ENCODE results near the gene KDM7A.
"Not testable (repeated sequence)": the region's sequence is repeated elsewhere in the genome, so short reads cannot be mapped to it uniquely, and the experiment has no call there.

Gene KDM7A

DNA sequence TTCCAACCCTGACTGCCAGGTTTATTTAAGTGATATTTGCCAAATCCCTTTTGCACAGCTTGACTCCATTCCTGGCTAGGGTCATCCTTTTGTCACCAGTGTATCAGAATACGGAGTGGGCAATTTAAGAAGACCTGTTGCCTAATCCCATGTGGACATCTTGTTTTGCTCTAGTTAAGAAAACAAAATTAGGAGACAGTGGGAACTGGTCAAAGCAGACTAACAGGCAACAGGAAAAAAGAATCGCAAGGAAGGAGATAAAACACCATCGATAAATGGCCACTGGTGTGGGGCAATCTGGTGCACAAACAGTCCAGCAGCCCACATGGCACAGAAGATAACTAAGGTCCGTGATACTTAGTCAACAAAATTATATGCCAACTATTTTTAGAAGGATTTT is 21.4 kb downstream of the KDM7A start:
- no peak for DNase-seq

DNA sequence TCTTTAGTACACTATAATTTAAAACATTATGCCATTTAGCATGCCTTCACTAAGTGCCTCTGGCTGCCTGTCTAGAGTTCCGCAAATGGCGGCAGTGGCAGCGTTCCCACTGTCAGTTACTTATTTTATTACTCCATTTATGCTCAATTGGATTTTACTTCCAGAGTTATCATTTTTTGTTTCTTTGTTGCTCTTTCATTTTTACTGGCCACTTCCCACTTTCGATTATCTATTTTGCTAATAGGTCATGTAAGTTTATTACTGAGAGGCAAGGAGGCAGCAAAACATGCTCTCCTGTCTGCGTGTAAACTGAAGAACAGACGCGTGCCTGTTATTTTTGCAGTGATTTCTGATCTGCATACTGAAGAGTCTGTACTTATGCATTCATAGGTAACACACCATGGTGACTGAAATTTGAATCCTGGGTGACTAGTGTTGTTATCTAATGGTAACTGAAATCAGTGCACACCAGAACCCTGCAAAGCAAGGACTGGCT is 23.1 kb downstream of the KDM7A start:
- DNase-seq, result no peak

DNA sequence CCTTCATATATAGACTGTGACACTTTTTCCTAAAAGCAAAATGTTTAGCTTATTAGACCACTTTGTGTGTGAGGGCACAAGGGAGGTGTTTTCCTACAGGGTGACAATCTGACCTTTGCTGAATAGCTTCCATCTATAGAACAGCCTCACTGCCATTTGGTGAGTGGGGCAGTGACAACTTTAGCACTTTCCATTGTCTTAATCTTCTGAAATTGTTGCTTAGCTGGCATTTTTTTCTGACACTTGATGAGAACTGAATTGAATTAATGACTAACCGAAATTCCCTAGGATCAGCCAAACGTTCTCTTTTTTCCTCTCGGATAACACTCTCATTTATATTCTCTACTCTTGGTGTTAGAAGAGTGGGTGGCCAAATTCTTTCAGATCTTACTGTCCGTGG is 30.2 kb downstream of the KDM7A start:
- DNase-seq, result no peak

DNA sequence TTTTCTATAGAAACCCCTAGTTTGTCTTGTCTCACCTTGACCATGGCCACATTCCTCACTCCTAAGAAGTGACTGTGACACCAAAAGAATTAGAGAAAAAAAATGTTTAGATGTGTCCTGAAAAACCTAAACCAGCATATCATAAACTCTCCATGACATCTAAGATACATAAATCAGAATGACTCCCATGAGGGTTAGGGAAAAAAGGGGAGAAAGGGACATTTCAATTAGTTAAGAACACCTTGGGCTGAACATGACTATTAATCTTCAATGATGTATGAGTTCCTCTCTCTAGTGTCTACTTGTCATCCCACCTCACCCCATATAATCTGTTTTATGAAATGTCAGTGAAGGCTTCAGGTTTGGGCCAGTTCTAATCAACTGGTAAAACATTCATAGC is 31.1 kb downstream of the KDM7A start:
- DNase-seq, result no peak

DNA sequence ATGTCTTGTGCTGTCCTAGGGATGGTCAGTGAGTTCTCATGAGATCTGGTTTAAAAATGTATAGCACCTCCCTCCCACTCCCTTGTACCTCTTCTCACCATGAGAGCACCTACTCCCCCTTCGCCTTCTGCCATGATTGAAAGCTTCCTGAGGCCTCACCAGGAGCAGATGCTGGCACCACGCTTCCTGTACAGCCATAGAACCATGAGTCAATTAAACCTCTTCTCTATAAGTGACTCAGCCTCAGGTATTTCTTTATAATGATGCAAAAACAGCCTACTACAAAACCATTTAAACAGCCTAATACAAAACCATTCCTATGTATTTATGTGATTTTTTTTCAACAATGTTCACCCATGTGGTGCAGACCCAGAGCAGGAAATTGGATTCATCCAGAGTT is 32.0 kb downstream of the KDM7A start:
- no peak for DNase-seq

DNA sequence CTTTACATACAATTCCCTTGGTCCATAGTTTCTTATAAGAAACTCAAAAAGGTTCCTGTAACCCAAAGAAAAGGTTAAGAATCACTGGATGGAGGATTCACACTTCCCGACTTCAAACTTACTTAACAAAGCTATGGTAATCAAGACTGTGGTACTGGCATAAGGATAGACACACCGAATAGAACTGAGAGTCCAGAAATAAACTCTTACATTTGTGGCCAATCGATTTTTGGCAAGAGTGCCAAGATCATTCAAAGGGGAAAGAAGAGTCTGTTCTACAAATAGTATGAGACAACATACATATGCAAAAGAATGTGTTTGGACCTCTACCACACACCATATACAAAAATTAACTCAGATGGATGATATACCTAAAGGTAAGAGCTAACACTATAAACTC is 32.8 kb downstream of the KDM7A start:
- no peak for DNase-seq

DNA sequence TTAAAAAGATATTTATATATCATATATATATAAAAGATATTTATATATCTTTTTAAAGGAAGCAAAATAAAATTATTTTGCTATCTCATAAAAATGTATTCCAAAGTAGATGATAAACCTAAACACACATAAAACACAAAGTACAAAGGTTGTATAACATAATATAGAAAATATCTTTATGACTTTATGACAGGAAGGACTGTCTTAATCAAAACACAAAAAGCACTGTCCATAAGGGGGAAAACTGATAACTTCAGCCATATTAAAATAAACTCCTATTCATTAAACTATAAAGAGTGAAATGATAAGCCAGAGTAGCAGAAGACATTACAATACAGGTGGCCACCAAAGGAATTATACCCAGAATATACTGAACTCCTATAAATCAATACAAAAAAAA is 34.8 kb downstream of the KDM7A start:
- no peak for DNase-seq

DNA sequence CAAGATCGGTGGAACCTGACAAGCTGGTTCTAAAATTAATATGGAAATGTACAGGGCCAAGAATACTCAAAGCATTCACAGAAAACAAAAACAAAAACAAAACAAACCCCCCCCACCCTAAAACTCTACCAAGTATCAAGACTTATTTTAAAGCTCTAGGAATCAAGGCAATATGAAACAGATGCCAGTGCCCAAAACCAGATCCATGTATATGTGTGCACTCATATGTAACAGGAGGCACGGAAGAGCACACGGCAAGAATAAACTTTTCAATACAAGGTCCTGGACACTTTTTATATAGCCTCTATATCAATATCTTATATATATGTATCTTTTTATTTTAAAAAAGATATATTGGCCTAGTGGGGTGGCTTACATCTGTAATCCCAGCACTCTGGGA is 35.5 kb downstream of the KDM7A start:
- no peak for DNase-seq

DNA sequence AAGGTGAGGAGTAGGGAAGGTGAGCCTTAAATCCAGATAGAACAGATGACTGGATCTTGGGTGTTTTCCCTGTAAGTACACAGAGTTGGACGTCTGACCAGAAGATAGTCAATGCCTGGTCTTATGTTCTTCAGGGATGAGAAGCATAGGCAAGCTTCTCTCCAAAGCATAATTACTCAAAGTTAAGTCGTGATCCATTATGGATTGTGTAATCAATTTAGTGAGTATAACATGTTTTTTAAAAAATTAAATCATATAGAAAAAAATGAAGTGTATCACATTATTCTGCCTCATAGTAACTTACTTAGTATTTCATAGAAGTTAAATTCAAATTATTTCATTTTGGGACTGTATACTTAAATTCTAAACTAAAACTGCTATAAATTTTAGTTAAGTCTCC is 39.7 kb downstream of the KDM7A start:
- no peak for DNase-seq

DNA sequence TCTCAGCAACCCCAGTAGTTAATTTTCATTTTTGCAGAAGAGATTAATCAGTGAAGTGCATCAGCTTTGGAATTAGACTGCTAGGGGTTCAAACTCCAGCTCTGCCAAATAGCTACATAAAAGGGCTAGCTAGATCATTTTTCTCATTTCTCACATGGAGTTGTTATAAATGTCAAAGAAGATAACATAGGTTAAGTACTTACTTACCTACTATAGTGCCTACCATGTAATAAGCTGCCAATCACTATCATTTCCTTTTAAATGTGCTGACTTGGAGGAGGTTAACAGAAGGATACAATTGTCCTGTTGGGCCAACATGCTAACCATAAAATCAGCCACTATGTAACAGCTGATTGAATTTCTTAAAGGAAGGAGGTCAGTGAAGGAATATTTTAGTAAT is 40.7 kb downstream of the KDM7A start:
- DNase-seq, result no peak

DNA sequence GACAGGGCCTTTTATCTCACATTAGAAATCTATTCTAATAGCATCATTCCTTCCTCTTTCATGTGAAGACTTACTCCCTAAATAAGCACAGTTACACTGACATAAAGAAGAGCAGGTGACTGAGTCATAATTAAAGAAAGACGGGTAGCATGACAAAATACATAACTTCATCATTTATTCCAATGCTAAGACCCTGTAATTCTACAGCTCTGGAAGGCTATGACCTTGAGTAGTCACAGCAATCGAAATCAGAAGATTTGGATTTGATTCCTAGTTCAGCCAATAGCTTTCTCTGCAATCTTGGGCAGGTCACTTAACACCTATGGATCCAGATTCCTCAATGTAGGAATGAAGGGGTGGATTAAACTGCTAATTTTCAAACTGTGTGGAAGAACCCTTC is 42.7 kb downstream of the KDM7A start:
- no peak for DNase-seq

DNA sequence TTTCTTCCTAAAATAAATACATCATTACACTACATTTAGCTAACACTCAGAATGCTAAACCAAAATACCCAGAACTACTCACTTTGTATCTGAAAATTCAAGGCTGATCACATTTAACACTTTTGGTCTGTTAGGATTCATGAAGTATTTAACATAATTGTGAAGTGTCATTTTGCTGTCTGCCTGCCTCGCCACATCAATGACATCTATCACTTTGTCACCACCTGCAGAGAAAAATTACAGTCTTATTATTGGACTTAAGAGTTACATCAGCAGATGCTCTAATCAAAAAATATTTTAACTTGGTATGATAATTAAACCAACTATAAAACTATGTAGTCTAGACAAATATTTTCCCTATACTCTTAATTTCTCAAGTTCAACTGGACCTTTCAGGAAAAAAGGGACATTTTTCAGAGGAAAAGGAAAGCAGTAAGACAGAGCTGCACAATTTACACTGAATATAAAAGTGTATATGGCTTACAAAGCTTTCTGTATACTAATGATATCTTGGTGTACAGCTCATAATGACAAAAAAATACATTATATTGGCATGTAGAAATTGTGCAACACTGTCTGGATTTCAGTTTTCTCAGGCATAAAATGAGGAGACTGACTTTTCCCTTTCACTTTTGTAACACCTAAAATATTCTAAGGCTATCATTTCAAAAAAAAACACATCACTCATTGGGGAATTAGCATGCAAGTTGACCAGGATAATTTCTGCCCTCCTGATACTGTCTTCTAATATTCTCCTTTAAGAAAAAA is 49.2 kb downstream of the KDM7A start:
- DNase-seq, result no peak

DNA sequence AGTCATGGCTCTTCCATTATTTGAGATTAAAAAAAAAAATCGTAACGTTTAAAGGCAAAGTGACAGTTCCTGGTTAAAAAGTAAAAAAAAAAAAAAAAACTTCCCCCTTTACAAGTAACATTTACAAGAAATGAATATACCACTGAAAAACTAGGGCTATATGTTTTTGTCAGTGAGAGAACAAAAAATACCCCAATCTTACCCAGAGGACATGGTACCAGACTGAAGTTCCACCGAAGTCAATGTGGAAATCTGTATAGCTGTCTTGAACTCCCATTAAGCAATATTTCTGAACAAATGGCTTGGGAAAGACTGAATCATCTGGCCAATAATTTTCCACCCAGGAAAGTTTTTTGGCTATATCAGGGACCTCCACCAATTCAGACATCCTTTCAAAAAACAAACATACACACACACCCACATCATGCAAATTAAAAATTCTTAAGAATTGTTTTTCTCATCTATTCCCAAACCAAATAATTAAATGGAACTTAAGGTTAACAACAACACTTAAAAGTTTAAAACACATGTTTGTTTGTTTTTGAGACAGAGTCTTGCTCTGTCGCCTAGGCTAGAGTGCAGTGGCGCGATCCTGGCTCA is 50.2 kb downstream of the KDM7A start:
- no peak for DNase-seq

DNA sequence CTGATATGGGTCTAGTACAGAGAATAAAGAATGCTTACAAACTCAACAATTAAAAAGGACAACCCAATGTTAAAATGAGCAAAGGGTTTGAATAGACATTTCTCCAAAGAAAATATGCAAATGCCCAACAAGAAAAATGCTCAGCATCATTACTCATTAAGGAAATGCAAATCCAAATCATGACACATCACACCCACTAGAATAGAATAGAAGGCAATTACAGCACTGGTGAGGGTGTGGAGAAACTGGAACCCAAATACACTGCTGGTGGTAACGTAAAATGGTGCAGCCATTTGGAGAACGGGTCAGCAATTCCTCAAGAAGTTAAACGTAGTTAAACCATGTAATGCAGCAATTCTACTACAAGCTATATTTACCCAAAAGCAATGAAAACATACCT is 53.8 kb downstream of the KDM7A start:
- DNase-seq, result no peak

DNA sequence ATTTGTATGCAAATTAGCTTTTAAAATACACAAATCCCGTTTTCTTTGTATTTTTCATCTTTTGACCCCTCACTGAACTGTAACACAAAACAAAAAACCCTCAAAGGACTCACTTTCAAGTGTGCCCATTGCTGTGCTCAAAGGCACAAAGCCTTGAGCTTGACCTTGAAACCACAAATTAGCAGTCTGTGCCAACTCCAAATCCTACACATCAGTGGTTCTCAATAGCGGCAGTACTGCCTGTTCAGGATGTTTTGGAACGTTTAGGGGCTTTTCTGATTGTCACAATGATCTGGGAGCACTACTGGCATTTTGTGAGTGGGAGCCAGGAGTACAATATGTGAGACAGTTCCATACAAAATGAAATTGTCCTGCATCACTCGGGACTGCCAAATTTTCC is 55.5 kb downstream of the KDM7A start:
- no peak for DNase-seq

DNA sequence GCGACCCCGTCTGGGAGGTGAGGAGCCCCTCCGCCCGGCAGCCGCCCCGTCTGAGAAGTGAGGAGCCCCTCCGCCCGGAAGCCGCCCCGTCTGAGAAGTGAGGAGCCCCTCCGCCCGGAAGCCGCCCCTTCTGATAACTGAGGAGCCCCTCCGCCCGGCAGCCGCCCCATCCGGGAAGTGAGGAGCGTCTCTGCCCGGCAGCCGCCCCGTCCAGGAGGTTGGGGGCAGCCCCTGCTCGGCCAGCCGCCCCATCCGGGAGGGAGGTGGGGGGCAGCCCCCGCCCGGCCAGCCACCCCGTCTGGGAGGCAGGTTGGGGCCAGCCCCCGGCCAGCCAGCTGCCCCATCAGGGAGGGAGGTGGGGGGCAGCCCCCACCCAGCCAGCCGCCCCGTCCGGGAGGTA is 62.0 kb downstream of the KDM7A start:
- not testable (repeated sequence) for DNase-seq

DNA sequence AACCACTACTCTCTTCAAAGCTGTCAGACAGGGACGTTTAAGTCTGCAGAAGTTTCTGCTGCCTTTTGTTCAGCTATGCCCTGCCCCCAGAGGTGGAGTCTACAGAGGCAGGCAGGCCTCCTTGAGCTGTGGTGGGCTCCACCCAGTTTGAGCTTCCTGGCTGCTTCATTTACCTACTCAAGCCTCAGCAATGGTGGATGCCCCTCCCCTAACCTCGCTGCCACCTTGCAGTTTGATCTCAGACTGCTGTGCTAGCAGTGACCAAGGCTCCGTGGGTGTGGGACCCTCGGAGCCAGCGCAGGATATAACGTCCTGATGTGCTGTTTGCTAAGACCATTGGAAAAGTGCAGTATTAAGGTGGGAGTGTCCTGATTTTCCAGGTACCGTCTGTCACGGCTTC is 68.0 kb downstream of the KDM7A start:
- not testable (repeated sequence) for DNase-seq

DNA sequence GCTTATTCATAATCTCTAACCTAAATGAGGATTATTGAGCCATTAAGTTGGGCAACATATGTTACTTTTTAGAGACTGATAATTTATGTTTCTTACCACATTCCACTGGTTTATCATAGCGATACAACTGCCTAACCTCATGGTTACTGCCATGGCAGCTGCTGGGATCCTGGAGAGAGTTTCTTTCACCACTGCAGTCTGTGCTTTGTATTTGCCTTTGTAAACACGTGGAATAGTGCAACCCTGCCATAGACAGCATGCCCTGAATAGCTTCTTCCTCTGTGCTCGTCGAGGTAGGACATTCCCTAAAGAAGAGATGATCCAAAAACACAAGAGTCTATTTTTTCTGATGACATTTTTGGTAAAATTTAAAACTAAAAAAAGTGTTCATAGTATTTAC is 80.3 kb downstream of the KDM7A start:
- no peak for DNase-seq

DNA sequence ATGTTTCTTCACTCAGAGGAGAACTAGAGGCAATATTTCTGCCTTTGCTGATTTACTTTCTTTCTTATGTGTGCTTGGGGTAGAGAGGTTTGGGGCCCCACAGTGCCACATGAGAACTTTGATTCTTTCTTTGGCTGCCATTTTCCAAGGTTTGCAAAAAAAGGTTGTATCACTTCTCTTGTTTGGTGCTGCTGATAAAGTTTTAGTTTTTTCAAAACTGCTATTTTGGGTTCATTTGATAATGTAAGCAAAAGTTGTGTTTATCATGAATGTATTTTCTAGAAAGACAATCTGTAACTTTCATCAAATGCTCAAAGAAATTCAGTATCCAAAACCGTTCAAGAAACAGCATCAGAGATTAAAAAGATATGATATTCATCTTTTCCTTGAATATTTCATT is 83.4 kb downstream of the KDM7A start:
- DNase-seq, result no peak

DNA sequence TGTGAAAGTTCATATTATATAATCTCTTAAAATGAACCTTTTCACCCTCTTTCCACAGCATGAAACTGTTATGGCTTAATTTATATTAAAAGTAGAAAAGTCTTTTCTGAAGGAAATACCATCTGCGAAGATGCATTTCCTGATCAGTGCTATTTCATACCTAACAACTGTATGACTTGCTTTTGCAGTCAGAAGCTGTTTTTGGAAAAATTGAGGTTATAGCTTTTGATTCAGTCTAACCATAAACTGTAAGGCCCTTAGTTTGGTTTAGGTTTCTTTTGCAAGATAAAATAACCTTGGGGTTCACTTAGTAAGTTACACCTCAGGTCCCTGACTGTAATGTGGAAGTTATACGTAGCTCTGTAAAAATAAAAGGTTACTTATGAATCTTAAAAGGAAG is 91.3 kb downstream of the KDM7A start:
- DNase-seq, result no peak

DNA sequence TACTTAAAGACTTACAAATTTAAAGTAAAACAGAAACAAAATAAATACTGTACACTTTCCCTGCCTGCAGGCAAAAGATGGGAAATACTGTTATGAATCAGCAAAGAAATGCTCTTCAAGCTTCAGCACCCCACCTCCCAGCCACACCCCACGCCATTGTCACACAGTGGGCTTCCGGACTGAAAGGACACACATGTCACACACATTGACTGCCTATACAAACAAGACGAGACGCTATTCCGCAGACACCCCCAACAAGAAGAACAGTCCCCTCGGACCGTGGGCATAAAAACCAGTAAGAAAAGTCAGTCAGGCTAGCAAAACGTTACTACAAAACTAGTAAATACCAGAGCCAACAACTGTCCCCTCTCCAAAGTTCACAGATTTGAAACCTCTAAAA is 91.8 kb downstream of the KDM7A start:
- DNase-seq, result no peak

DNA sequence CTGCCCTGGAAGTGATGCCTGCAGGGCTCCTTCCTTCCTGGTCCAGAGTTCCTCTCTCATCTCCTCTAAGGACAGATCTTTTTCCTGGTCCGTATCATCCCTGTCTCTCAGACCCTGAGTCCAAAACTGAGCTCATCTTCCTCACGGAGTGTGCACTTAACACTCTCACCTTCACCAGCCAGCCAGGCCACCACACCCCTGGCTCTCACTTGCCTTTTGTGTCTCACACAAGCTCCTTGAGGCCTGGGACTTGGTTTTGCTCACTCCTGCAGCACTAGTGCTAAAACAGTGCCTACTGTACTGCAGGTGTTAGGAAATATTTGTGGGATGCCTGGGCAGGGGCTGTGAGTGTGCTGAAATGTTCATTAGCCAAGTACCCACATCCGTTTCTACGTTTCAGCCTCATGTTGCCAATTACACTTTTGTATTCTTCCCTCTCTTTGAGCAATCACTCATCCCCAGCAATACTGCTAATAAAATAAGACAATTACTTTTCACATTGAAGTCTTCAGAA is 92.6 kb downstream of the KDM7A start:
- no peak for DNase-seq

DNA sequence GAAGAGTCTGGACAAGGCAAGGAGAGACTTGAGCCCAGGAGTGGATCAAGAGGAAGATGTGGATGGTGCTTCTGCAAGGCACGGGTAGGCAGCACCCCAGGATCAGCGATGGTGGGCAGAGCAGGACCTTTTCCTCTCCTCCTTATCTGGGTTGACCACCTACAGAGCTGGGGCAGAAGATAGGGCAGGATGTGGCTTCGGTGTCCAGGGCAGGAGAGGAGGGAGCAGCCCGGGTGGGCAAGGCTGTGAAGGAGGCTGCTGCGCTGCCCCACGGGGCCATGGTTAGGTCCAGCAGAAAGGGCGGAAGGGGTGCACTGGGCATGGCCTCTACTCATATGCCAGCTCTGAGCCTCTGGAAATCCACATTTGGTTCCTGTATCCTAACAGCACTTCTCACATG is 94.0 kb downstream of the KDM7A start:
- no peak for DNase-seq

DNA sequence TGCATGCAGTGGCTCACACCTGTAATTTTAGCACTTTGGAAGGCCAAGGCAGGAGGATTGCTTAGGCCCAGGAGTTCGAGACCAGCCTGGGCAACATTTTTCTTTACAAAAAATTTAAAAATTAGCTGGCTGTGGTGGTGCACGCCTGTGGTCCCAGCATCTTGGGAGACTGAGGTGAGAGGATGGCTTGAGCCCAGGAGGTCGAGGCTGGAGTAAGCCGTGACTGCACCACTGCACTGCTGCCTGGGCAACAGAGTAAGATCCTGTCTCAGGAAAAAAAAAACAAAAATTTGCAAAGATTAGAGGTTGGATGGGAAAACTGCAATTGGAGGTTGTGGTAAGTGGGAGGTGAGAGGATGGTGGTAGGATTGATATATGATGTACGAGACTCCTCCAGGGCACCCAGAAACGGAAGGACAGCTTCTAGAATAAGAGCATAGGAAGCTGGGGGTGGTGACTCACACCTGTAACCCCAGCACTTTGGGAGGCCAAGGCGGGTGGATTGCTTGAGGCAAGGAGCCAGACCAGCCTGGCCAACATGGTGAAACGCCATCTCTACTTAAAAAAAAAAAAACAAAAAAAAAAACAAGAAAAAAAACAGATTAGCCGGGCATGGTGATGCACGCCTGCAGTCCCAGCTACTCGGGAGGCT is 94.9 kb downstream of the KDM7A start:
- DNase-seq, result no peak

Data from NCI-H187 (cell line).